ENCODE data around the gene ANTXR1. TPM values are rescaled to one million over a fixed set of nuclear protein-coding genes. Genes with fewer than 3 reads are reported as not detected.

The ANTXR1 gene
- total and polyA plus RNA-seq, 9 of the 15 experiments (the other 6 are each of a cell fraction or from before 2014, with no cell fraction given), result 0.07 to 1.00 (median 0.54) TPM

DNA sequence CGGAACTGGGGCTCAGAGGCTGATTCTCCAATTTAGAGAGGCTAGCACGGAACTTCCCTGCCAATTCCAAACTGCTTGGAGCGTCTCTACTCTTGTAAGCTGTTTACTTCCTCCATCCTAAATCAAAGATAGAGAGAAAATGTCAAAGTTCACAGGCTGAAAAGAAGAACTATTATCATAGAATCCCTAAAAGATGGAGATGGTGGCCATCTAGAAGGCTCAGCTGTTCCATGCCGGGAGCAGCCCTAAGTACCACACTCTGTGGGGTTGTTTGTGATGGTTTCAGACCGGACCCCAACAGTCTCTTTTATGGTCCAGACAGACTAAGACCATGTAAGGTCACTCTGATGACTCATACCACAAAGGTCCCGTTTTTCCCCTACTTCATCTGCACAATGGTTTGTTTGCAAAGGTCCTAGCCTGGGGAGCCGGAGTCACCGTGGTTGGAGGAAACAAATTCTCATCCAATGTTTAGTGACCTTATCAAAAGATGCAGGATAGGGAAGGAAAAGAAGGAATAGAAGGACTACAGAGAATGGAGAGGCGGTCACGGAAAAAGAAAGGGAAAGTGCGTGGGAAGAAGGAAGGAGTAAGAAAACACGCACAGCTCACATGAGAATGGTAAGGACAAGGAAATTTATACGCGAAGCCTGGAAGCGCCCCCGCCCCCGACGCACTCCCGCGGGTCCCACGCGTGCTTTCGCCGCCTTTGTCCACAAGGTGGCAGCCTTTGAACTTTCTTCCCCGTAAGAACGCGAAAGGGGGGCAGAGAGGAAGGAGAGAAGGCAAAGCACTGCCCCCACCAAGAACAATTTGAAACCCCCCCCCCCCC, 453 bp upstream of the ANTXR1 start (continued):
- TF ChIP-seq, protein P1, sequence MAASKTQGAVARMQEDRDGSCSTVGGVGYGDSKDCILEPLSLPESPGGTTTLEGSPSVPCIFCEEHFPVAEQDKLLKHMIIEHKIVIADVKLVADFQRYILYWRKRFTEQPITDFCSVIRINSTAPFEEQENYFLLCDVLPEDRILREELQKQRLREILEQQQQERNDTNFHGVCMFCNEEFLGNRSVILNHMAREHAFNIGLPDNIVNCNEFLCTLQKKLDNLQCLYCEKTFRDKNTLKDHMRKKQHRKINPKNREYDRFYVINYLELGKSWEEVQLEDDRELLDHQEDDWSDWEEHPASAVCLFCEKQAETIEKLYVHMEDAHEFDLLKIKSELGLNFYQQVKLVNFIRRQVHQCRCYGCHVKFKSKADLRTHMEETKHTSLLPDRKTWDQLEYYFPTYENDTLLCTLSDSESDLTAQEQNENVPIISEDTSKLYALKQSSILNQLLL (CRISPR knock-in tag; IDR thresholded peaks at IDR 0.05; ENCODE audit: borderline replicate concordance), result no peak
- TF ChIP-seq, protein P2, sequence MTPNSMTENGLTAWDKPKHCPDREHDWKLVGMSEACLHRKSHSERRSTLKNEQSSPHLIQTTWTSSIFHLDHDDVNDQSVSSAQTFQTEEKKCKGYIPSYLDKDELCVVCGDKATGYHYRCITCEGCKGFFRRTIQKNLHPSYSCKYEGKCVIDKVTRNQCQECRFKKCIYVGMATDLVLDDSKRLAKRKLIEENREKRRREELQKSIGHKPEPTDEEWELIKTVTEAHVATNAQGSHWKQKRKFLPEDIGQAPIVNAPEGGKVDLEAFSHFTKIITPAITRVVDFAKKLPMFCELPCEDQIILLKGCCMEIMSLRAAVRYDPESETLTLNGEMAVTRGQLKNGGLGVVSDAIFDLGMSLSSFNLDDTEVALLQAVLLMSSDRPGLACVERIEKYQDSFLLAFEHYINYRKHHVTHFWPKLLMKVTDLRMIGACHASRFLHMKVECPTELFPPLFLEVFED (CRISPR knock-in tag; conservative IDR thresholded peaks at IDR 0.05), result no peak
- no peak for TF ChIP-seq ZKSCAN3 (CRISPR knock-in tag; IDR thresholded peaks at IDR 0.05)
- peak; percentile 73; the same call in 1 of the 2 replicates for TF ChIP-seq JUND (IDR thresholded peaks at IDR 0.05; ENCODE audit: borderline replicate concordance, low read depth, low read length)
- TF ChIP-seq JUND (tag; IDR thresholded peaks at IDR 0.05; ENCODE audit: borderline replicate concordance, low read depth, low read length), result peak; percentile 64; the same call in 2 of the 3 replicates
- TF ChIP-seq ZNF436 (CRISPR knock-in tag; IDR thresholded peaks at IDR 0.05), result no peak
- peak in 1 of 2 experiments; percentile 35; a peak in 1 of 4 replicates for TF ChIP-seq HDAC1 (IDR thresholded peaks at IDR 0.05)
- peak; percentile 78 for TF ChIP-seq FOSL1 (tag; conservative IDR thresholded peaks at IDR 0.05)
- TF ChIP-seq SAFB (IDR thresholded peaks at IDR 0.05; ENCODE audit: borderline replicate concordance, low read depth, low read length), result peak; percentile 94
- no peak for TF ChIP-seq NR2C1 (IDR thresholded peaks at IDR 0.05)
- peak; percentile 52; the same call in 1 of the 2 replicates for TF ChIP-seq NR2C1 (tag; IDR thresholded peaks at IDR 0.05)
- TF ChIP-seq, protein P3, sequence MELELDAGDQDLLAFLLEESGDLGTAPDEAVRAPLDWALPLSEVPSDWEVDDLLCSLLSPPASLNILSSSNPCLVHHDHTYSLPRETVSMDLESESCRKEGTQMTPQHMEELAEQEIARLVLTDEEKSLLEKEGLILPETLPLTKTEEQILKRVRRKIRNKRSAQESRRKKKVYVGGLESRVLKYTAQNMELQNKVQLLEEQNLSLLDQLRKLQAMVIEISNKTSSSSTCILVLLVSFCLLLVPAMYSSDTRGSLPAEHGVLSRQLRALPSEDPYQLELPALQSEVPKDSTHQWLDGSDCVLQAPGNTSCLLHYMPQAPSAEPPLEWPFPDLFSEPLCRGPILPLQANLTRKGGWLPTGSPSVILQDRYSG (tag; conservative IDR thresholded peaks at IDR 0.05; ENCODE audit: low read depth), result no peak
- 0 out of 2 replicates have a peak, but pooled peaks have one; percentile 27 for TF ChIP-seq MTA1 (IDR thresholded peaks at IDR 0.05; ENCODE audit: borderline replicate concordance)
- peak; percentile 63; the same call in 1 of the 2 replicates for TF ChIP-seq GATAD2B (IDR thresholded peaks at IDR 0.05; ENCODE audit: borderline replicate concordance)
- TF ChIP-seq SMC3 (conservative IDR thresholded peaks at IDR 0.05; ENCODE audit: insufficient read depth, low read depth, low read length), result 0 out of 2 replicates have a peak, but pooled peaks have one; percentile 37
- no peak for TF ChIP-seq TEAD4 (IDR thresholded peaks at IDR 0.05; ENCODE audit: low read length)
- no peak for TF ChIP-seq TEAD4 (CRISPR knock-in tag; IDR thresholded peaks at IDR 0.05; ENCODE audit: borderline replicate concordance)
- peak; percentile 22; the same call in 1 of the 2 replicates for TF ChIP-seq KLF16 (IDR thresholded peaks at IDR 0.05)
- no peak for TF ChIP-seq RBFOX2 (IDR thresholded peaks at IDR 0.05; ENCODE audit: low read depth, low read length)
- no peak for TF ChIP-seq ZNF764 (CRISPR knock-in tag; IDR thresholded peaks at IDR 0.05; ENCODE audit: low read depth)
- no peak for TF ChIP-seq MCM5 (IDR thresholded peaks at IDR 0.05; ENCODE audit: low read depth)
- TF ChIP-seq, protein P4, sequence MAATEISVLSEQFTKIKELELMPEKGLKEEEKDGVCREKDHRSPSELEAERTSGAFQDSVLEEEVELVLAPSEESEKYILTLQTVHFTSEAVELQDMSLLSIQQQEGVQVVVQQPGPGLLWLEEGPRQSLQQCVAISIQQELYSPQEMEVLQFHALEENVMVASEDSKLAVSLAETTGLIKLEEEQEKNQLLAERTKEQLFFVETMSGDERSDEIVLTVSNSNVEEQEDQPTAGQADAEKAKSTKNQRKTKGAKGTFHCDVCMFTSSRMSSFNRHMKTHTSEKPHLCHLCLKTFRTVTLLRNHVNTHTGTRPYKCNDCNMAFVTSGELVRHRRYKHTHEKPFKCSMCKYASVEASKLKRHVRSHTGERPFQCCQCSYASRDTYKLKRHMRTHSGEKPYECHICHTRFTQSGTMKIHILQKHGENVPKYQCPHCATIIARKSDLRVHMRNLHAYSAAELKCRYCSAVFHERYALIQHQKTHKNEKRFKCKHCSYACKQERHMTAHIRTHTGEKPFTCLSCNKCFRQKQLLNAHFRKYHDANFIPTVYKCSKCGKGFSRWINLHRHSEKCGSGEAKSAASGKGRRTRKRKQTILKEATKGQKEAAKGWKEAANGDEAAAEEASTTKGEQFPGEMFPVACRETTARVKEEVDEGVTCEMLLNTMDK (IDR thresholded peaks at IDR 0.05; ENCODE audit: borderline replicate concordance, insufficient read depth, low read depth, low read length, poor library complexity, severe bottlenecking), result peak; percentile 30
- TF ChIP-seq CXXC5 (CRISPR knock-in tag; IDR thresholded peaks at IDR 0.05), result peak; percentile 45; the same call in 1 of the 2 replicates
